Activated CD8-positive, alpha-beta memory T cell treated with anti-CD3 and anti-CD28 coated beads for 48 hours (primary cell): ENCODE data around the gene SPATA18.
"Not testable (repeated sequence)": the region's sequence is repeated elsewhere in the genome, so short reads cannot be mapped to it uniquely, and the experiment has no call there.

Source experiments
- DNase-seq, 3 experiments: peaks; one replicate each; pipeline ENCODE4 v3.0.0-alpha.2; 2020; ENCODE audit warnings: low read depth in 2 of 3, low spot score in 2 of 3

The SPATA18 gene

DNA sequence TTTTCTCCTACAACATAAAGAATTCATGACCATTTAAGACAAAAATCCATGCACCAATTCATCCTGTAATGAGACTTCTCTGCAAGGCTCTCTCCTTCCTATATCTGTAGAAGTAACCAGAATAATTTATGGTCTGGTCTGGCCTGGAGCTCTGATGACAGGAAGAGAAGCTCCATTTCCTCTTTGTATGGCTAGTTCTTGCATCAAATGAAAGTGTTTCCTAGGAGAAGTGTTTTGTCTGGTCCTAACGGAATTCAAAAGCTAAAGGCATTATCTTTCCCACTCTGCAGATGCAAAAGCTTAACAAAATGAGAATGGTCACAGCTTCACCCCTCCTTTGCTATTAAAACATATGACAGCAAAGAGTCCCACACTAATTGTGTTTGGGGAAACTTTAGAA is 55.1 kb downstream of the SPATA18 start:
- no peak for DNase-seq

- DNase-seq: no peak
Measured at GRCh38 chr4:52106660-52107059, 55.6 kb downstream of the SPATA18 start.

GRCh38 chr4:52107336-52107735 is 56.2 kb downstream of the SPATA18 start:
- no peak for DNase-seq

GRCh38 chr4:52107745-52108144 is 56.6 kb downstream of the SPATA18 start:
- no peak for DNase-seq

DNA sequence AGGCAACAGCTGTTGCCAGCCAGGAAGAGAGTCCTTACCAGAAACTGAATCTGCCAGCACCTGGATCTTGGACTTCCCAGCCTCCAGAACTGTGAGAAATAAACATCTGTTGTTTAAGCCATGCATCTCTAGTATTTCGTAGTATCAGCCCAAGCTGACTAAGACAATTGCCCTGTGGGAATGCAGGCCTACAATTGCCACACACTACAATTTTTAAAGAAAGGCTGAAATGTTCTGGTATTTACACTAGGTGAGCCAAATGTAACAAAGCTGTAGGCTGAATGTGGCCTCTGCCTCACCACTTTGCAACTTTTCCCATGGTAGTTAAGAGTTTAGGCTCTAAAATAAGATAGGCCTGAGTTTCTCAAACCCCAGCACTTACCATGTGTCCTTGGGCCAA is 59.1 kb downstream of the SPATA18 start:
- no peak for DNase-seq

DNA sequence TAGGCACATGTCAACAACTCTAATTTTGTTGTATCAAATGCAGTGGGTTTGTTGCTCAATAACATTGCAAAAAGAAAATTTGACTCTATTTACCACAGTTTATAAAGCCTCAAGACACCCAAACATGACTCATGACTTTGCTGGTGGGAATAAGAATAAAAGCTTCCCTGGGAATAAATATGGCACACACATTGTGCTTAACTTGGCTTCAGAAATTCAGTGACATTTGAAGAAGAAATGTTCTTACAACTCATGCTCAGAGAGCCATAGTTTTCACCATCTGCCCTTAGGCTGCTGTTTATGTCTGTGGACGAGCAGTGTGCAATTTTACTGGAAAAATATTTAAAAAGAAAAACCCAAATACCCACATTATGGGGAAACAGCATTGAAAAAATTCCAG is 60.9 kb downstream of the SPATA18 start:
- no peak for DNase-seq

DNA sequence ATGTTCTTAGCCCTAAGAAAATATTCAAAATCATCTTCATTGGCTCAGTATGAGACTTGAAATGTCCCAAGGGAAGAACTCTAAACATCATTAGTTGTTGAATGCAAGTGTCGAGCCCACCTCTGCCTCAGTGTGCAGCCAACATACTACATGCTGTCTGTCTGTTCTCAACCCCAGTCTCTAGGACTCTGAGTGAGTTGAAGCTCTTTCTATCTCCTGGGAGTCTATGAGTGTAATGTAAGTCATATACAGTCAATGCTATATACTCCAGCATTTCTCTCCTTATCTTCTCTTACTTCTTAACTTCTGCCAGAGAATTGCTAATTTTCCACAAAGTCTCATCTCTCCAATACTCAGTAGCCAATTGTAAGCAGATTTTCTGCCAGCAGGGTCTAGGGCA is 61.3 kb downstream of the SPATA18 start:
- DNase-seq: no peak

GRCh38 chr4:52116641-52117040 is 65.5 kb downstream of the SPATA18 start:
- DNase-seq: no peak

- DNase-seq: no peak
Measured at GRCh38 chr4:52126226-52126625, 75.1 kb downstream of the SPATA18 start.

GRCh38 chr4:52126966-52127365 is 75.9 kb downstream of the SPATA18 start:
- DNase-seq: no peak

- no peak for DNase-seq
Measured at GRCh38 chr4:52135171-52135570, 84.1 kb downstream of the SPATA18 start.

DNA sequence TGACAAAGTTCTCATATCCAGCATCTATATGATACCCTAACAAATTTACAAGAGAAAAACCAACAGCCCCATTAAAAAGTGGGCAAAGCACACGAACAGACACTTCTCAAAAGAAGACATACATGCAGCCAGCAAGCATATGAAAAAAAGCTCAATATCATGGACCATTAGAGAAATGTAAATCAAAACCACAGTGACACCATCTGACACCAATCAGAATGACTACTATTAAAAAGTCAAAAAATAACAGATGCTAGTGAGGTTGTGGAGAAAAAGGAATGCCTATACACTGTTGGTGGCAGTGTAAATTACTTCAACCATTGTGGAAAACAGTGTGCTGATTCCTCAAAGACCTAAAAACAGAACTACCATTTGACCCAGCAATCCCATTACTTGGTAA is 86.0 kb downstream of the SPATA18 start:
- not testable (repeated sequence) for DNase-seq

- no peak for DNase-seq
Measured at GRCh38 chr4:52142816-52143215, 91.7 kb downstream of the SPATA18 start.

GRCh38 chr4:52143815-52144214 is 92.7 kb downstream of the SPATA18 start:
- DNase-seq: no peak

DNA sequence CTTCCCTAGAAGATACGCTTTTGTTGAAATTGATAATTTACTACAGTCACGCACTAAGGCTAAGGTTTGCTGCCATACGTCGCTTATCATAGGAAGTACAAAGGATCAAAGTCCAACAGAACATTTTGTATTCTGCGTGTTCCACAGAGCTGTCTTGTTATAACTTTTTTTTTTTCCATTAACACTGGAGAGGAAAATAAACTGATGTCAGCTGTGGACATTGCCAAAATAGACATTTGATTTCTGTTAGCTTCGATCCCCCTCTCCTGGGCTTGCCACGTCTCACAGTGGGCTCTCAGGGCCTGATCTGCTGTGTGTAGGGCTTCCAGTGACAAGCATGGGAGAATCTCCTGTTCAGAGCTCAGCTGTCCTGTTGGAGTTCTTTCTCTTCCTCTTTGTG is 93.3 kb downstream of the SPATA18 start:
- DNase-seq: no peak
